ENCODE results near the gene CGB5.
"Not testable (repeated sequence)": the region's sequence is repeated elsewhere in the genome, so short reads cannot be mapped to it uniquely, and the experiment has no call there.

CGB5 gene

GRCh38 chr19:49043548-49043947 is at the start of gene CGB5:
Gene CGB5 (plus strand): TSS chr19:49043848. CDS start chr19:49044210, 362 bp downstream.
- not testable (repeated sequence) for DNase-seq (ENCODE audit: low read depth)

GRCh38 chr19:48994035-48994386 is 49.6 kb upstream of the CGB5 start:
- no peak for DNase-seq (ENCODE audit: low read depth)

GRCh38 chr19:48997972-48998371 is 45.7 kb upstream of the CGB5 start:
- DNase-seq (ENCODE audit: low read depth) = peak; percentile 24

GRCh38 chr19:48999481-49000325 is 43.9 kb upstream of the CGB5 start:
- DNase-seq (ENCODE audit: low read depth) = peak; percentile 48

DNA sequence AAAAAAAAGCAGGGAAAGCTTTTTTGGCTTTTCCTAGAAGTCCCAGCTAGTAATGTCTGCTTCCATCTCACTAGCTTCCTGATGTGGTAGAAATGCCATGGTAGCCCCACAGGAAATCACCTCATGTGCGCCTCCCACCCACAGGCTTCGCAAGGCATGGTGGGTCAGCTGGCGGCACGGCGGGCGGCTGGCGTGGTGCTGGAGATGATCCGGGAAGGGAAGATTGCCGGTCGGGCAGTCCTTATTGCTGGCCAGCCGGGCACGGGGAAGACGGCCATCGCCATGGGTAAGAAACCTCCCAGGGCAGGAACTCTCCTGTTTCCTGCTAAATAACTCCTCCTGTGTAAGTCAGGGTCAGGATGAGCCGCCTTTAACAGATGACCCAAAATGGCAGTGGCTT is 39.5 kb upstream of the CGB5 start:
- no peak for DNase-seq (ENCODE audit: low read depth)

DNA sequence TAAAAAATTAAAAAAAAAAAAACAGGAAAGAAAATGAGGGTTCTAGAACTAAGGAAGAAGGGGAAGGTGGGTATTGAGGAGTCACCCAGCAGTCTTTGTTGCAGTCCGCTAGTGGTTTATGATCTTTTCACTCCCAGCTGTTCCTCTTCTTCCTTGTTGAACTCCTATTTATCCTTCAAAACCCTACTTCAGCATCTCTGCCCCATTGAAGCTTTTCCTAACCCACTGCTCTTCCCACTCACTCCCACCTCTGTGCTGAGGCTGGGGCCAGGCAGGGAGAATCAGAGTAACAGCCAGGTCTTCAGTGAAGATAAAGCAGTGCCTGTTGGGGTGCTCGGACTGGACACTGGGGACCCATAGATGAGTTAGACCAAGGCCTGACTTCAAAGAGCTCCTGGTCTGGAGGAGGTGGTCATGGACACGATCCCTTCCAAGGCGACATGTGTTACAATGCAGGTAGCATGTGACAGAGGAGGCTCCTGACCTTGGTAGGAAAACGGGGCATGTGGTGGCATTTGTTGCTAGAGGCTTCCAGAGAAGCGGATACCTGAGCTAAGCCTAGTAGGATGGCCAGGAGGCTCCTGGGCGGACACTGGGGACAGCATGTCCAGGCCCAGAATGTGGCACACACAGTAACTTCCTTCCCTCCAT is 38.6 kb upstream of the CGB5 start:
- DNase-seq (ENCODE audit: low read depth) = no peak

GRCh38 chr19:49006905-49007304 is 36.7 kb upstream of the CGB5 start:
- DNase-seq (ENCODE audit: low read depth) = no peak

DNA sequence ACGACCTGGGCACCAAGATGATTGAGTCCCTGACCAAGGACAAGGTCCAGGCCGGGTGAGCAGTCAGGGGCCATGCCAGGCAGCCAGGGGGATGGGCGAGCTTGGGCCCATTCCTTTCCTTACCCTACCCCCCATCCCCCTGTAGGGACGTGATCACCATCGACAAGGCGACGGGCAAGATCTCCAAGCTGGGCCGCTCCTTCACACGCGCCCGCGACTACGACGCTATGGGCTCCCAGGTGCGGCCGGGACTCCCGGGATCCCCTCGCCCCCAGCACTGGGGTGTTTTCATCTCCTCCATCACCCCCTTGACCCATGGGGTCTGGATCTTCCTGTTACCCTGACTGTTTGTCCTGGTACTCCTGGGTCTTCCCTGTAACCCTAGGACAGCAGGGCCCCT is 33.8 kb upstream of the CGB5 start:
- no peak for DNase-seq (ENCODE audit: low read depth)

GRCh38 chr19:49010453-49010852 is 33.2 kb upstream of the CGB5 start:
- no peak for DNase-seq (ENCODE audit: low read depth)

GRCh38 chr19:49011194-49011593 is 32.5 kb upstream of the CGB5 start:
- DNase-seq (ENCODE audit: low read depth) = no peak

DNA sequence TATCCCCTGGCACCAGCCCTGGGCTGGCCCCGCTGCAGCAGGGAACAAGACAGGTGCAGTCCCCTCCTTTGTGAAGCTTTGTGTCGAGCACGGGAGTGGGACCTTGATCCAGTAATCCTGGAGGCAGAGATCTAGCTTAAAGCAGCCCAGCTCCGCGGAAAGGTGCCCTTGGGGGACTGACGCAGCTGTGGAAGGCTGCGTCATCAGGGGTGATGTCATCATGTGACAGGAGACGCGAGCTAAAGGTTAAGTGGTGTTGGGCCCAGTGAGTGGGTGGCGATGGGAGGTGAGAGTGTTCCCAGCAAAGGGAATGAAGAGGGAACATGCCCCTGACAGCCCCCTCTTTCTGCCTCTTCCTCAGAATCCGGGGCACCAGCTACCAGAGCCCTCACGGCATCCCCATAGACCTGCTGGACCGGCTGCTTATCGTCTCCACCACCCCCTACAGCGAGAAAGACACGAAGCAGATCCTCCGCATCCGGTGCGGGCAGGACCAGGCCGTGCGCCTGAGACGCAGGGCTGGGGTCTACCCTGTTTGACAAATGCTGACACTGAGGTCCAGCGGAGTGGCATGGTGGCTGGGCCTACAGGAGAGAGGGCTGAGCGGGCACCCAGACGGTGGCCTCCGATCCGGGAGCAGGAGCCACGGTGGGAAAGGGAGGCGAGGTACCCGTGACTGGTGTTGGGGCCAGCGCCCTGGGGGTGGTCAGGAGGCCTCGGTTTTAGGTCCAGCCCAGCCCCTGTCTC is 29.4 kb upstream of the CGB5 start:
- DNase-seq (ENCODE audit: low read depth) = no peak

- DNase-seq (ENCODE audit: low read depth) = no peak
Observed at GRCh38 chr19:49014870-49015255, 28.8 kb upstream of the CGB5 start.

DNA sequence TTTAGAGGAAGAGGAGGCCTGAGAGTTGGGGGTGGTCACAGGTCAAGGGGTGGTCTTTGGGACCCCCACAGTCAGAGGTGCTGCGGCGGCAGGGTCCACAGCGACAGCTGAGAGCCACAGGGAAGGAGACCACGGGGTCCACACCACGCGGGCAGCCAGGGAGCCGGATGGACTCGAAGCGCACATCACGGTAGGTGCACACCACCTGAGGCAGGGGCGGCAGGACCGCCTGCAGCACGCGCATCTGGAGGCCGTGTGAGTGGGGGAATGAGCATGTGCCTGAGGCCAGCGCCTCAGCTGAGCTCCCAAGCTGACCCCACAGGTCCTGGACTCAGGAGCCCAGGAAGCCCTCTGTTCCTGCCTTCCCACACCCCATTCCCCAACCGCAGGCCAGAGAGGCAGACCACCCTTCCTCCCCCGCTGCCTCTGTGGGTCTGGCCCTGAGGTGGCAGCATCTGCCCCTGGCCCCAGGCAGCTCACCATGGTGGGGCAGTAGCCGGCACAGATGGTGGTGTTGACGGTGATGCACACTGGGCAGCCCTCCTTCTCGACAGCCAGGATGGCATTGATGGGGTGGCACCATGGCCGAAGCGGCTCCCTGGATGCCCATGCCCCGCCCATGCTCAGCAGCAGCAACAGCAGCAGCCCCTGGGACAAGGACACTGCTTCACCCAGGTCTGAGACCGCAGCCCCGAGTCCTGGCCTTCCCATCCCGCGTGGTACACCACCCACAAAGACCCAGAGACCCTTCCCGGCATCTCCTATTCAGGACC is 27.4 kb upstream of the CGB5 start:
- DNase-seq (ENCODE audit: low read depth) = no peak

DNA sequence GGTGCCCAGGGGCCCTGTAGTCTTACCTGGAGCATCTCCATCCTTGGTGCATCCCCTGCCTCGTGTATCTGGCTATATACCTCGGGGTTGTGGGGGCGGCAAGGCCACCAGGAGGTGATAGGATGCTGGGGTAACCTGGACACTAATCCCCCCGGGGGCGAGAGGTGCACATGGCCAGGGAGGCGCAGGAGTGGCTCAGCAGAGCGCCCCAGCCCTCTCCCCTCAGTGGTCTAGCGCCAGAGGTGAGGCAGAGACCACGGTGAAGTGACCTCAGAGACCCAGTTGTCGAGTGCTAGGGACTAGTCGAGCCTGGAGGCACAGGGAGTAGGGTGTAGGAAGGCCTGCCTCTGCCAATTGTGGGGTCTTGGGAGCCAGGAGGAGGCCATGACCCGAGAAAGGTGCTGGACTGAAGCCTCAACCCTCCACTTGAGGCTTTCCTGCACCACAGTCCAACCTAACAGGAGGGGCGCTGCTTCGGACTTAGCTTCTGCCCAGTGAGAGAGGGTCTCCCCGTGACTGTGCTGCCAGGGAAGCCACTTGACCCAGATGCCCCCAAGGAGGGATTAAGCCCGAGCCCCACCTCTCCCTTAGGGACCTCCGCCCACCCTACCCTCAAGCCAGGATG is 26.5 kb upstream of the CGB5 start, which contains the start of gene LHB:
LHB (minus strand) TSS at position 51 of the 625 bp plus-strand sequence; CDS start at position 41, 10 bp downstream.
- DNase-seq (ENCODE audit: low read depth) = no peak

DNA sequence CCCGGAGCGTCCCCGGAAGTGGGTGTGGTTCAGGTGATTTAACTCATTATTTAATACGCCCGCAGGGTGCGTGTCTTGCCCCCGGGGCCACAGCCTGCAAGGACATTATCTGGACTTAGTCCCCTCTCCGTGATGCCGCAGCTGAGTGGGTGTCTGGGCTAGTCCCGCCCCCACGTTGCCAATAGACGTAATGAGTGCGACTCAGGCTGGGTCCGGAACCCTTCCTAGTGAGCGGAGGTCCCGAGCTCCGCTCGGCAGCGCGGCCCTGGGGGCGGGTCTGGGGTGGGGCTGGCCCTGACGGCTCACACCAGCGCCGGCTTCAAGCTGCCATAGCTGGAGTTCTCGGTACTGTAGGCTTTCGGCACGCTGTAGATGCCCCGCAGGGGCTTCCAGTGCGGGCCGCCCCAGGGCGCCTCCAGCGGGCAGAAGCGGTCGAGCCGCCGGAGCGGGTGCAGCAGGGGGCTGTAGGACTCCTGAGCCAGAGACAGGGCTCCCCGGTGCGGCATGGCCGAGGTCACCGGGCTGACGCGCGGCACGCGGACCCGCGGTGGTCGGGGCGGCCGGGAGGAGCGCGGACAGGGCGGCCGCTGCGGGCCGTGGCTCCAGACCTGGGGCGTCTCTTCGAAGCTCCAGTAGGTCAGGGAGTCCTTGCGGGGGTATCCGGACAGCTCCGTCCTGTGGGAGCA is 25.8 kb upstream of the CGB5 start:
- peak; percentile 28 for DNase-seq (ENCODE audit: low read depth)

- DNase-seq (ENCODE audit: low read depth) = not testable (repeated sequence)
Observed at GRCh38 chr19:49018388-49019241, 25.0 kb upstream of the CGB5 start.

GRCh38 chr19:49019242-49019932 is 24.3 kb upstream of the CGB5 start:
- no peak for DNase-seq (ENCODE audit: low read depth)

GRCh38 chr19:49020342-49020741 is 23.3 kb upstream of the CGB5 start:
- DNase-seq (ENCODE audit: low read depth) = no peak

All from fibroblast of the conjunctiva (primary cell).